PC-9 (cell line): Measurements from ENCODE around the gene ADGRB3. TPM values are rescaled to one million over a fixed set of nuclear protein-coding genes. Genes with fewer than 3 reads are reported as not detected.

Experiments
- BruUV-seq: library from RNA; stranded (reverse); fragments of 400-500 nt; replicated peaks from 2 replicates; lab custom pipeline; 2021; lab: Mats Ljungman, UMichigan
- CTCF ChIA-PET: fragments of 300-600 bp; sonication (Branson Sonifier 250); formaldehyde crosslinking; loops from one replicate; lab custom pipeline; 2022; ENCODE audit warnings: antibody characterized with exemption; lab: Charles Lee
- POLR2A ChIA-PET: fragments of 300-600 bp; sonication (Branson Sonifier 250); formaldehyde crosslinking; loops from one replicate; lab custom pipeline; 2022; ENCODE audit warnings: antibody characterized with exemption; ENCODE audit not compliant: unreplicated experiment; lab: Charles Lee
- DNase-seq, 2 experiments: peaks; one replicate each; pipeline versions ENCODE4 v3.0.0 to v3.0.0-alpha.2; 2015 to 2022; ENCODE audit warnings: mixed read lengths in 1 of 2
- H2AFZ ChIP-seq: fragments of 200-600 bp; sonication (generic); 2 replicates; pipeline ENCODE4 v1.8.1; 2017; ENCODE audit warnings: antibody characterized with exemption
- H3F3A ChIP-seq: fragments of 200-600 bp; sonication (generic); 2 replicates; pipeline ENCODE4 v1.8.1; 2017; ENCODE audit warnings: antibody characterized with exemption, mild to moderate bottlenecking, low read depth; ENCODE audit not compliant: insufficient read depth
- H3K27ac ChIP-seq: fragments of 200-600 bp; sonication (generic); 2 replicates; pipeline ENCODE4 v1.6.1; 2016; ENCODE audit warnings: mixed run types
- H3K27me3 ChIP-seq: fragments of 200-600 bp; sonication (generic); 2 replicates; pipeline ENCODE4 v1.6.1; 2016; ENCODE audit warnings: low read depth, mixed run types; ENCODE audit not compliant: insufficient read depth
- H3K36me3 ChIP-seq: fragments of 200-600 bp; sonication (generic); 2 replicates; pipeline ENCODE4 v1.6.1; 2016; ENCODE audit warnings: low read depth, mixed run types
- H3K4me1 ChIP-seq: fragments of 200-600 bp; sonication (generic); replicated peaks from 2 replicates; pipeline ENCODE4 v1.6.1; 2016; ENCODE audit warnings: mixed run types; ENCODE audit not compliant: insufficient read depth
- H3K4me2 ChIP-seq: fragments of 200-600 bp; sonication (generic); 2 replicates; pipeline ENCODE4 v1.6.1; 2017; ENCODE audit warnings: mixed run types
- H3K4me3 ChIP-seq: fragments of 200-600 bp; sonication (generic); 2 replicates; pipeline ENCODE4 v1.6.1; 2016; ENCODE audit warnings: mixed run types
- H3K79me2 ChIP-seq: fragments of 200-600 bp; sonication (generic); 2 replicates; pipeline ENCODE4 v1.6.1; 2017; ENCODE audit warnings: low read depth, mixed run types
- H3K9me2 ChIP-seq: fragments of 200-600 bp; sonication (generic); 2 replicates; pipeline ENCODE4 v1.8.1; 2017; ENCODE audit warnings: mild to moderate bottlenecking; ENCODE audit not compliant: insufficient read depth
- H3K9me3 ChIP-seq: fragments of 200-600 bp; sonication (generic); 2 replicates; pipeline ENCODE4 v1.8.1; 2016; ENCODE audit warnings: low read depth; ENCODE audit not compliant: insufficient read depth
- H4K20me1 ChIP-seq: fragments of 200-600 bp; sonication (generic); 2 replicates; pipeline ENCODE4 v1.8.1; 2017; ENCODE audit not compliant: insufficient read depth
- EZH2 ChIP-seq: fragments of 200-600 bp; sonication (generic); IDR thresholded peaks from 2 replicates; pipeline ENCODE4 v1.8.0; 2017; ENCODE audit warnings: antibody characterized with exemption, low read depth
- intact Hi-C: fragments of 100-400 bp; cut with micrococcal nuclease; formaldehyde crosslinking; loops from one replicate; pipeline ENCODE4 v1.10.0; 2022; ENCODE audit not compliant: unreplicated experiment
- total RNA-seq: library from RNA; stranded (reverse); gene quantifications from 2 replicates; pipeline ENCODE4 v1.2.3, GENCODE V29; 2021
- TF ChIP-seq, protein P1 (sequence below): fragments of 200-600 bp; sonication (generic); conservative IDR thresholded peaks from 2 replicates; pipeline ENCODE4 v1.6.1; 2017; ENCODE audit warnings: mixed run types, antibody characterized with exemption, mild to moderate bottlenecking, moderate library complexity

The ADGRB3 gene
- total RNA-seq, 1 experiment from 2014 or later: not detected

GRCh38 chr6:68973066-68973465 is 338.0 kb downstream of the ADGRB3 start:
- DNase-seq: no peak
- no peaks in the 10 kb centered on the region for H3K4me1 ChIP-seq
- H3F3A ChIP-seq: no peaks in the 10 kb centered on the region
- no TSS peak for BruUV-seq
- H3K36me3 ChIP-seq: no peaks in the 10 kb centered on the region
- no peak for TF ChIP-seq EZH2
- TF ChIP-seq, protein P1, sequence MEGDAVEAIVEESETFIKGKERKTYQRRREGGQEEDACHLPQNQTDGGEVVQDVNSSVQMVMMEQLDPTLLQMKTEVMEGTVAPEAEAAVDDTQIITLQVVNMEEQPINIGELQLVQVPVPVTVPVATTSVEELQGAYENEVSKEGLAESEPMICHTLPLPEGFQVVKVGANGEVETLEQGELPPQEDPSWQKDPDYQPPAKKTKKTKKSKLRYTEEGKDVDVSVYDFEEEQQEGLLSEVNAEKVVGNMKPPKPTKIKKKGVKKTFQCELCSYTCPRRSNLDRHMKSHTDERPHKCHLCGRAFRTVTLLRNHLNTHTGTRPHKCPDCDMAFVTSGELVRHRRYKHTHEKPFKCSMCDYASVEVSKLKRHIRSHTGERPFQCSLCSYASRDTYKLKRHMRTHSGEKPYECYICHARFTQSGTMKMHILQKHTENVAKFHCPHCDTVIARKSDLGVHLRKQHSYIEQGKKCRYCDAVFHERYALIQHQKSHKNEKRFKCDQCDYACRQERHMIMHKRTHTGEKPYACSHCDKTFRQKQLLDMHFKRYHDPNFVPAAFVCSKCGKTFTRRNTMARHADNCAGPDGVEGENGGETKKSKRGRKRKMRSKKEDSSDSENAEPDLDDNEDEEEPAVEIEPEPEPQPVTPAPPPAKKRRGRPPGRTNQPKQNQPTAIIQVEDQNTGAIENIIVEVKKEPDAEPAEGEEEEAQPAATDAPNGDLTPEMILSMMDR: no peak
- no peaks in the 10 kb centered on the region for H3K27me3 ChIP-seq
- no peak overlapping the region for H3K4me3 ChIP-seq
- no peak overlapping the region for H3K4me2 ChIP-seq
- no peak overlapping the region for H3K27ac ChIP-seq
- H3K9me2 ChIP-seq: no peaks in the 10 kb centered on the region
- H4K20me1 ChIP-seq: no peaks in the 10 kb centered on the region
- POLR2A ChIA-PET: no interaction called here
- CTCF ChIA-PET: no interaction called here
- no peaks in the 10 kb centered on the region for H3K79me2 ChIP-seq
- intact Hi-C loops: no loop called here
- no peak overlapping the region for H2AFZ ChIP-seq
- no peaks in the 10 kb centered on the region for H3K9me3 ChIP-seq

DNA sequence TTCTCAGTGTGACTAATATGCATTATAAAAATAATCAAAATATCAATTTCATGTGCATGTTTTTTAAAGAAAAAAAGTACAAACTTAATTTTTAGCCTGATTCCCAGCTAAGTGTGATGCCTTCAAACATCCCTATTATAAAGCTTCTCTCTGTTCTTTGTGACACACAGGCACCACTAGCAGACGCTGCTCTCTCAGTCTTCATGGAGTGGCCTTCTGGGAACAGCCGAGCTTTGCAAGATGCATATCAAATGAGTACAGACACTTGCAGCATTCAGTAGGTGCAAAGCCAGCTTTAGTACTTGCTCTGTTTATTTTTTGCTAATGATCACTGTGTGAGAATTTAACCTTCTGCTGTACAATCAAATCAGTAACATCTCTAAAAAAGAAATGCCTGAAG is 340.0 kb downstream of the ADGRB3 start:
- Histone ChIP-seq H3K4me2 (no peak overlapping the region), H3K9me2 (no peaks in the 10 kb centered on the region), H2AFZ (no peak overlapping the region), H3K4me3 (no peak overlapping the region), H3K27me3 (no peaks in the 10 kb centered on the region), H3F3A (no peaks in the 10 kb centered on the region), H3K9me3 (no peaks in the 10 kb centered on the region), H3K79me2 (no peaks in the 10 kb centered on the region), H4K20me1 (no peaks in the 10 kb centered on the region), H3K27ac (no peak overlapping the region), H3K4me1 (no peaks in the 10 kb centered on the region), H3K36me3 (no peaks in the 10 kb centered on the region)
- DNase-seq: no peak
- TF ChIP-seq, protein P1: no peak
- TF ChIP-seq EZH2: no peak
- POLR2A ChIA-PET: no interaction called here
- CTCF ChIA-PET: no interaction called here
- BruUV-seq: no TSS peak
- intact Hi-C loops: no loop called here

- ChIA-PET POLR2A (no interaction called here), CTCF (no interaction called here)
- H3K27ac ChIP-seq: no peak overlapping the region
- H3K79me2 ChIP-seq: no peaks in the 10 kb centered on the region
- no peaks in the 10 kb centered on the region for H3K36me3 ChIP-seq
- no peaks in the 10 kb centered on the region for H4K20me1 ChIP-seq
- BruUV-seq: no TSS peak
- no peak for DNase-seq
- TF ChIP-seq, protein P1: no peak
- TF ChIP-seq EZH2: no peak
- no peaks in the 10 kb centered on the region for H3K27me3 ChIP-seq
- H3K4me3 ChIP-seq: no peak overlapping the region
- H3K4me1 ChIP-seq: no peaks in the 10 kb centered on the region
- no peak overlapping the region for H3K4me2 ChIP-seq
- no peaks in the 10 kb centered on the region for H3F3A ChIP-seq
- no peak overlapping the region for H2AFZ ChIP-seq
- no peaks in the 10 kb centered on the region for H3K9me3 ChIP-seq
- intact Hi-C loops: no loop called here
- H3K9me2 ChIP-seq: no peaks in the 10 kb centered on the region
Observed at GRCh38 chr6:68975816-68976215, 340.7 kb downstream of the ADGRB3 start.
